Fibroblast of skin of back (primary cell): ENCODE measurements around the gene DLG4.

Experiments used
- DNase-seq: peaks from one replicate; pipeline ENCODE4 v3.0.0-alpha.2; 2013

DLG4 gene

GRCh38 chr17:7147772-7148171 is 71.9 kb downstream of the DLG4 start:
- DNase-seq: no peak

- peak; percentile 42 for DNase-seq
These were observed 73.5 kb downstream of the DLG4 start for GRCh38 chr17:7146115-7146514.

- DNase-seq: no peak
These were observed 75.4 kb downstream of the DLG4 start for GRCh38 chr17:7144213-7144612.

- no peak for DNase-seq
These were observed 77.8 kb downstream of the DLG4 start for GRCh38 chr17:7141824-7142223.

GRCh38 chr17:7139400-7139799 is 80.2 kb downstream of the DLG4 start:
- no peak for DNase-seq

GRCh38 chr17:7138800-7139381 is 80.7 kb downstream of the DLG4 start:
- DNase-seq: no peak

- no peak for DNase-seq
These were observed 82.3 kb downstream of the DLG4 start for GRCh38 chr17:7137171-7137943.
